Stimulated activated CD4-positive, alpha-beta T cell treated with anti-CD3 and anti-CD28 coated beads, TNF-alpha, amount 100 ng/mL, for 1 hour (primary cell): ENCODE measurements around the gene PLEKHO2.
"Not testable (repeated sequence)": the region's sequence is repeated elsewhere in the genome, so short reads cannot be mapped to it uniquely, and the experiment has no call there.

Experiments used
- DNase-seq, 3 donors: peaks; one replicate each; pipeline ENCODE4 v3.0.0-alpha.2; 2020; ENCODE audit warnings: low read depth in 3 of 3, low spot score in 1 of 3

The PLEKHO2 gene

GRCh38 chr15:64841344-64842095 is at the start of gene PLEKHO2:
Gene PLEKHO2, plus strand, starts transcription at chr15:64841915. Its CDS starts 102 bp downstream, at chr15:64842017.
- DNase-seq: peak; percentile 67 to 82 (median 78)

GRCh38 chr15:64792282-64792681 is 49.4 kb upstream of the PLEKHO2 start:
- DNase-seq: no peak

- not testable (repeated sequence) for DNase-seq
Observed at GRCh38 chr15:64795299-64795698, 46.4 kb upstream of the PLEKHO2 start.

DNA sequence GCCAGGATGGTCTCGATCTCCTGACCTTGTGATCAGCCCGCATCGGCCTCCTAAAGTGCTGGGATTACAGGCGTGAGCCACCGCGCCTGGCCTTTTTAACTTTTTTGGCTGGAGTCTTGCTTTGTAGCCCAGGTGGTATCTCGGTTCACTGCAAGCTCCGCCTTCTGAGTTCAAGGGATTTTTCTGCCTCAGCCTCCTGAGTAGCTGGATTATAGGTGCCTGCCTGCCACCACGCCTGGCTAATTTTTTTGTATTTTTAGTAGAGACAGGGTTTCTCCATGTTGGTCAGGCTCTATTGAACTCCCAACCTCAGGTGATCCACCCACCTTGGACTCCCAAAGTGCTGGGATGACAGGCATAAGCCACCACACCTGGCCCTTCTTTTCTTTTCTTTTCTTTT is 45.8 kb upstream of the PLEKHO2 start:
- not testable (repeated sequence) for DNase-seq

GRCh38 chr15:64798905-64799304 is 42.8 kb upstream of the PLEKHO2 start:
- not testable (repeated sequence) for DNase-seq

GRCh38 chr15:64800476-64800875 is 41.2 kb upstream of the PLEKHO2 start:
- no peak for DNase-seq

DNA sequence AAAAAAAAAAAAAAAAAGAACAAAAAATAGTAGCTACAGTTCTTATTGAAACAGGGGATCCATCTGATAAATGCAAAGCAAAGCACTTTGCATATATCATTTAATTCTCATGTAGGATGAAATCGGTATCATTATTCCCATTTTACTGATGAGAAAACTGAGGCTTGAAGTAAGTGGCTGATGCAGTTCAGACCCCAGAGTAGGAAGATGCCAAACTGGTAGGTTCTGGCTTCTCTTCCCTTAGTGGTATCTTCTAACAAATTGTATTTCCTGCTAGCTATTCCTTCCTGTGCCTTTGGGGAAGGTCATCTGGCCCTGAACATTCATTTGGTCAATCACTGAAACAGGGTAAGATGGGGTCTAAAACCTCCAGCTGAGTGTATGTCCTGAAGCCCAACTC is 38.2 kb upstream of the PLEKHO2 start:
- no peak for DNase-seq

- DNase-seq: no peak
Observed at GRCh38 chr15:64804619-64805018, 37.1 kb upstream of the PLEKHO2 start.

- no peak for DNase-seq
Observed at GRCh38 chr15:64806509-64806908, 35.2 kb upstream of the PLEKHO2 start.

GRCh38 chr15:64807051-64807749 is 34.5 kb upstream of the PLEKHO2 start:
- no peak for DNase-seq

DNA sequence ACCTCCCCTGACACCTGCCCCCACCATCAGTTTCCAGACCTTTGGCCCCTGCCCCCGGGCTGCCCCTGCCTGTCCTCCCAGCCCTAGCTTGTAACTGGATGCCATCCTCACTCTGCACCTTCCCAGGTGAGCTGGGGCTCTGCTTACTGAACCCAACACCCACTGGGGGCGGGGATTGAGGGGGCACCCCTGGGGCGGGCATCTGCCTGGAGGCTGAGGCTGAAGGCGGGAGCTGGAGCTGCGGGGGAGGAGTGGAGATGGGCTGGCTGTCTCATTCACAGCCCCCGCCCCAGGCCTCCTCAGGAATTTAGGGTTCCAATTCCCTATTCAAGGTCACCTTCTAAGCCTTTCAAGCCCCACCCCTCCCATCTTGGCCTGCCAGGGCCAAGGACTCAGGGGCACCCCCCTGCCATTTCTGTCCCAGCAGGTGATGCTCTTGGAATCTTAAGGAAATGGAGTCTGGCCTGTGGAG is 33.9 kb upstream of the PLEKHO2 start:
- no peak for DNase-seq

DNA sequence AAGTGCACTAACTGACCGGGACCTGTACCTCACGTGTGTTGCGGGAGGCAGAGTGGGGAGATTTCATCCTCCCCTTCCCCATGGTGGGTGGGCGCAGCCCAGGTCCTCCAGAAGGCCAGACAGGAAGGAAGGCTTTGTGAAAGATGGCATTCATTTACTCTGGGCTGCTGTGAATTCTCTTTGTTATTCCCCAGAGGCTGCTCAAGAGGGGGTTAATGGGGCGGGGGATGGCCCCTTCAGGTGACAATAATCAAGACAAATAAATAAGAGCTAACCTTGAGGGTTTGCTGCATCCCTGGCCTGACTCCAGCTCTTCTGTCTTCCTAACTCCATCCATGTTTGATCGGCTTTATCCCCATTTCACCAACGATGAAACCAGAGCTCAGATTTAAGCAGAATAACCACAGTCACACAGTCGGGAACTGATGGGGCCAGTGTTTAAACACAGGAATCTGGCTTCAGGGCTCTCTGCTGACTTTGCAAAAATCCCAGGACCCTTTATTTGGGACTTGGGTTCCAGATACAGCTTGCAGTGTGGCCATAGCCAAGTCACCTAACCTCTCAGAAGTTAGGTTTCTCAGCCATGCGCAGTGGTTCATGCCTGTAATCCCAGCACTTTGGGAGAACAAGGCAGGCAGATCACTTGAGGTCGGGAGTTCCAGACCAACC is 32.8 kb upstream of the PLEKHO2 start:
- no peak for DNase-seq

DNA sequence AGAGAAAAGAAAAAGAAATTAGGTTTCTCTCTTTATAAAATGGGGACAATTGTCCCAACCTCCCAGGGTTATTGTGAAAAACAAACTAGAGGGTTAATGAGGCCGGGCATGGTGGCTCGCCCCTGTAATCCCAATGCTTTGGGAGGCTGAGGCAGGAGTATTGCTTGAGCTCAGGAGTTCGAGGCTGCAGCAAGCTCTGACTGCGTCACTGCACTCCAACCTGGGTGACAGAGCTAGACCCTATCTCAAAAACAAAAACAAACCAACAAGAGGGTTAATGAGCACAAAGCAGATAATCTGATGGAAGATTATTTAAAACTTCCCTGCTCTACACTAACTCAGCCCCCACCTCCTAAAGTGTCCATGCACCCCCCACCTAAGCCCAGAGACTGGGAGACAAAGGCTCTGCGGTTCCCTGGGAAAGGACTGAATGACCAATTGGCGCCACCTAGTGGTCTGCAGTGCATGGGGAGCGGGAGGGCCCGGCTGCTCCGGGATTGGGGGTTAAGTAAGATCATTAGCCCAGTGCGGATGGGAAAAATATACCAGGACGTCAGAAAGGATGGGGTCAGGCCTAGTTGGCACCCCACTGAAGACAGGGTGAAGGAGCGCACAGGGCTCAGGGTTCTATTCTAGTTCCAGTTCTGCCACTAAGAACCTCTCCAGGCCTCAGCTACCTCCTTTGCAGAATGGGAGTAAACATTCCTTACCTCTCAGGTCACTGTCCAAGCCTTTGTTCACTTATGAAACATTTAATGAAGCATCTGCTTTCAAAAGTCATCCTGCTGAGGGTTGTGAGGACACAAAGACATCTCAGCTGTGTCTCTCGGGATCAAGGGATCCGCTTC is 31.8 kb upstream of the PLEKHO2 start:
- peak in 2 of 3 donors; percentile 18 to 51 for DNase-seq

DNA sequence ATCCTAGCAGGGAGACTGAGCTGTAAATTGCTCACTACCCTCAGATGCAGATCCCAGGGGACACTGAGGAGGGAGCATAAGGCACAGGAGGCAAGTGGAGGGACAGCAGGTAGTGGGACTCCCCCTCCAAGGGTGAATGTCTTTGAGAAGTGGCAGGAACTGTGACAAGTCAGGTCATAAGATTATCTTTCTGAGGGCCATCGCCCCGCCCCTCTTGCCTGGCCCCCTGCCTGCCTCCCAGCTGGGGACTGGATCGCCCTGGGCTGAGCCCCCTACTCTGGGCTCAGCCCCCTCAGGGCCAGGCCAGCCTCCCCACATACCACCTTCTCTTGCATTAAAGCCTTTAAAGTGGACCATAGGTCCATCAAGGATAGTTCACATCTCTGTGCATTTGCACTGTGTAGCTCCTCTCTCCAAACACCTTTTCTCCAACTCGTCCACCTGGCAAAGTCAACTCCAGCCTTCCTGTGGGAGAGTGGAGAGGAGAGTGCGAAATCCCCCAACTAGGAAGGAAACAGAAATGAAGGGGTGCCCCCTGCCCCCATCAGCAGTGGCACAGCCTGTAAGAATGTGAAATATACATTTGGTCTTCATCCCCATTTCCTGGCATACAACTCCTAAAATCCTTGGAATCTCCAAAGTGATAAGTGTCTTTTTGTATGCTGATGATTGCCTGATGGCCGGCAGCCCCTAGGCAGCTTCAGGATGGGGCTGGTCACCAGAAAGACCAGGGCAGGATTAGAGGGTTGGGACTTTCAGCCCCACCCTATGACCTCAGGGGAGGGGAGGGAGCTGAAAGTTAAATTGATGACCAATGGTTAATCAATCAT is 31.0 kb upstream of the PLEKHO2 start:
- no peak for DNase-seq

DNA sequence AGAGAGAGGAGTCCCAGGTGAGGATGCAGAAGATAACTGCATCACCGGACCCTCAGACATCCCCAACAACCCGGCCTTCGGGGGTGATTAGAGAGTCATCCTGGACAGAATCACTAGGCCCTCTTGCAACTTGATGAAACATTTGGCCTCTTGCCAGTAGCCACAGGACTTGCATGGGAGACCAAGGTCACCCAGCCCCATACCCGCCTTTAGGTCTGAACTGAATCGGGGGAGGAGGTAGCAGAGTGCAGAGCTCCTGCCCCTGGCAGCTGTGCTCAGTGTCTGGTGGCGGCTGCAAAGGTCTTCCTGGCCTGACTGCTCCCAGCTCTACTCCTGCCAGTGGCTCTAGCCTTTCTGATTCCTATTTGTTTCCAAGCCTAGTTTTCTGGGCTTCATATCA is 28.6 kb upstream of the PLEKHO2 start:
- DNase-seq: no peak

GRCh38 chr15:64814283-64814682 is 27.4 kb upstream of the PLEKHO2 start:
- DNase-seq: not testable (repeated sequence)

GRCh38 chr15:64814965-64815364 is 26.8 kb upstream of the PLEKHO2 start:
- DNase-seq: not testable (repeated sequence)

DNA sequence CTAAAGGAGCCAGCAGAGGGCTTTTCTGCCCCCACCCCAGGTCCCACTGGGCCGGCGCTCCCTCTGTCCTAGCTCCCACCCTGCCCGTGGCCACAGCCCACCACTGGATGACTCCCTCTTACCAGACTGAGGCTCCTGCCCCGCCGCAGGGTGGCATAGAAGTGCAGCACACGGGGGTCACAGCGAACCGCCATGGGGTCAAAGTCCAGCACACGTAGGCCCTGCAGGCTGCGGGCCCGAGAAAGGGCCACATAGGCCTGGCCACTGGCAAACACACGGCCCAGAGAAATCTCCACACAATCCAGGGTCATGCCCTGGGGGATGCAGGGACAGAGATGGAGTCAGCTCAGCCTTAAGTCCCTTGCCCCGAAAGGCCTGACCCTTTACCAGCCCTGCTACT is 25.3 kb upstream of the PLEKHO2 start:
- no peak for DNase-seq

DNA sequence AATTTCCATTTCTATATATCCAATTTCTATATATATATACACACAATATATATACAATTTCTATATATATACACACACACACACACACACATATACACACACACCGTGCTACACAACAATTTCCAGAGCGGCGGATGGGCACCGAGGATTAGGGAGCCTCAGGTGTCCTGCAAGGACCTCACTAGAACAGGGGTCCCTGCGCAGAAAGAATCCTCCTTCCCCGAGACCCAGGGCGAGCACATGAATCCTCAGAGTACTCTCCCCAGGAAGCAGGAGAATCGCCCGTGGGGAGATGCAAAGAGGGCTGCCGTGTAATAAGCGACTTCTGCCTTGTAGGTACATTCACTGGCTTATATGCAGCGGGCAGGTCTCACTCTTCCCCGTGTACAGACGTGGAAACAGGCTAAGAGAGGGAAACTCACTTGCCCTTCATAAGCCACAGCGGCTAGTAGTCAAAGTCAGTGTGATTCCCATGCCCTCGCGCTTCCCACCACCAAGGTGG is 16.7 kb upstream of the PLEKHO2 start:
- no peak for DNase-seq
